Measurements from ENCODE around the gene TXN2. TPM values are rescaled to one million over a fixed set of nuclear protein-coding genes. Genes with fewer than 3 reads are reported as not detected.
"Not testable (repeated sequence)": the region's sequence is repeated elsewhere in the genome, so short reads cannot be mapped to it uniquely, and the experiment has no call there.

TXN2 gene
- total RNA-seq, 1 donor from 2014 or later, result 25.8 TPM

DNA sequence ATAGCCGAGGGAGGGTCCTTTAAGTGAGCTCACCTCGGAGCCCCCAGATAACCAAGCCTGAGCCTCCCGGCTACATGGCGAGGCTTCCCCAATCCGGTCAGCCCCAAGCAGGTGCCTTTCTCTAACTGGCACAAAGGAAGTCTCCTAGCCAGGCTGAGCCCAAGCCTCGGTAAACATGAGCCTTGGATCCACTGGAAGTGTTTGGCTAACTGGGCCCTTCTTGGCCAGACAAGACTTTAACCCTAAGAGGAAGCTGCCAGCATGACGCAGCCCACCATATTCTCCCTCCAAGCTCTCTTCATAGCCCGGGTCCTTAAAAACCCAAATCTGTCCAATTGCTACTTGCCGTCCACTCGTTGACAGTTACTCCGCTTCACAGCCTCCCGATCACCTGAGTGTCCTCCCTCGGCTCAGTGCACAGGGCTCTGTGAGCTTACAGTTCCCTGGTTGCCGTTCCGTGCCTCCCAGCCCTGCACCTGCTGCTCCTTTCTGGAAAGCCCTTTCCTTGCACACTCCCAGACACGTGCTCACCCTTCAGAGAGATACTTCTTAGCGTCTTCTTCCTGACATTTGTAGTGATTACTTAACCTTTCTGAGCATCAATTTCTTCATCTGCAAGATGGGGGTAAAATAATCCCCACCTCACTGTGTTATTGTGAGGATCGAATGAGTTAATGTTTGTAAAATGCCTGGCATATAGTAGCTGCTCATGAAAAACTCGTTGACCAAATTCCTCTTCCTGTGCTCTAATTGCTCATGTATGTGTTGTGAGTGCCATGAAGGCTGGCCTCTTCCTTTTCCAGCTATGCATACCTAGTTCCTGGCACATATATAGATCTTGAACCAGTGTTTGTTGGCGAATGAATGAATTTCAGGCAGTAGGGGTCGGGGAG lies 25.6 kb downstream of the TXN2 start:
- no peak for DNase-seq

DNA sequence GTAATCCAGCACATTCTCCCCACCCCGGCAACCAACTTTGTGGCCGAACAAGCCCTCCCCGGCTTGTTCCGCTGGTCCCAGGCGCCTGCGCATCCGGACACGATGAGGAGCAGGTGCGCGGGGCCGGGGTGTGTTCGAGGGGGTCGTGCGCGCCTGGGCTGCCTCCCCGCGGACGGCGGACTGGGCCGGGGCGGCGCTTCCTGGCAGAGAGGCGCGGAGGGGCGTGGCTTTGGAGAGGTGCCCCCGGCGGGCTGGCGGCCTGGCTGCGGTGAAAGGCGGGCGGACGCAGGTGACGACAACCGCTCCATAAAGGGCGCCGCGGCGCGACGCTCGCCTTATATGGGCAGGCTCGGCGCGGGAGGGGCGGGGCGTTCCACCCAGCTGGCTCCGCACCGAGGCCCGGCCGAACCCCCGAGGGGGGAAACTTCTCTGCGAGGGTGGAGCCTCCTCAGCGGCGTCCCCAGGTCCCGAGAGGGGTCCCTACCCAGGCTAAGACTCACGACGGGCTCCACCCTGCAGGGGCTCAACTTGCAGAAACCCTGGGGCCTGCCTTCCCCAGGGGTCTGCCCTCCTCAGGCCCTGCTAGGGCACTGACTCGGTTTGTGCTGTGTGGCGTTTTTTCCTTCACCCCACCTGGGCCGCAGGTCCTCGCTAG lies 26.4 kb downstream of the TXN2 start:
- DNase-seq, result peak; percentile 93

DNA sequence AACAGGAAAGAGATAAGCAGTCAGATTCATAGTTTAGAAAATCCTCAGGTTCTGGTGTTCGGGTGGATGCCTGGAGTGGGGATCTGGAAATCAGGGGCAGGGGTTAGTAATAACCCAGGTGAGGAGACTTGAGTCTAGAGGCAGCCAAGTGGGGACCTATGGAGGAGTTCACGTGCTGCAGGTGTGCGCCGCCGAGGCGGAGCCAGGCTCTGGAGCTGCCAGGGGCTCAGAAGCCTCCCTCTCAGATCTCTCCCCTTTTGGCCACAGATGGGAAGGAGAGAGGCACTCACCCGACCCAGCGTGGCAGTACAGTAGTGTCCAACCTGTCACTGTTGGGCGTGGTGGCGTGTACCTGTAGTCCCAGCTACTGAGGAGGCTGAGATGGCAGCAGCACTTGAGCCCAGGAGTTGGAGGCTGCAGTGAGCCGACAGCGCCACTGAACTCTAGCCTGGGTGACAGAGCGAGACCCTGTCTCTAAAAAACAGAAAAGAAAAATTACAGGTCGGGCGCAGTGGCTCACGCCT lies 27.5 kb downstream of the TXN2 start:
- no peak for DNase-seq

DNA sequence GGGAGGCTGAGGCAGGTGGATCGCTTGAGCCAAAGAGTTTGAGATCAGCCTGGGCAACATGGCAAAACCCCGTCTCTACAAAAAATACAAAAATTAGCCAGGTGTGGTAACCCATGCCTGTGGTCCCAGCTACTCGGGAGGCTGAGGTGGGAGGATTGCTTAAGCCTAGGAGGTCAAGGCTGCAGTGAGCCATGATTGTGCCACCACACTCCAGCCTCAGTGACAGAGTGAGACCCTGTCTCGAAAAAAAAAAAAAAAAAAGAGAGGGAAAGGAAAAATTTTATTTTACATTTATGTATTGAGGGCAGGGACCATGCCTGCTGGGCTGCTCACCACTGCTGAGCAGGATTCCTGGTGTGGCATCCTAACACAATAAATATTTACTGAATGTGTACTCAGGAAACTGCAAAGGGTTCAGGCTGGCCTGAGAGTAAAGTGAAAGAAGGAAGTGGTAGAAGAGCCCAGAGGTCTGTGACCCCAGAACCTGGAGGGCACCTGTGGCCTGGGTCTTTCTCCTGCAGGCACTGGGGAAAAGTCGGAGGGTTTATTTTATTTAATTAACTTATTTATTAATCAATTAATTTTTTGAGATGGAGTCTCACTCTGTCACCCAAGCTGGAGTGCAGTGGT lies 28.3 kb downstream of the TXN2 start:
- DNase-seq, result not testable (repeated sequence)

DNA sequence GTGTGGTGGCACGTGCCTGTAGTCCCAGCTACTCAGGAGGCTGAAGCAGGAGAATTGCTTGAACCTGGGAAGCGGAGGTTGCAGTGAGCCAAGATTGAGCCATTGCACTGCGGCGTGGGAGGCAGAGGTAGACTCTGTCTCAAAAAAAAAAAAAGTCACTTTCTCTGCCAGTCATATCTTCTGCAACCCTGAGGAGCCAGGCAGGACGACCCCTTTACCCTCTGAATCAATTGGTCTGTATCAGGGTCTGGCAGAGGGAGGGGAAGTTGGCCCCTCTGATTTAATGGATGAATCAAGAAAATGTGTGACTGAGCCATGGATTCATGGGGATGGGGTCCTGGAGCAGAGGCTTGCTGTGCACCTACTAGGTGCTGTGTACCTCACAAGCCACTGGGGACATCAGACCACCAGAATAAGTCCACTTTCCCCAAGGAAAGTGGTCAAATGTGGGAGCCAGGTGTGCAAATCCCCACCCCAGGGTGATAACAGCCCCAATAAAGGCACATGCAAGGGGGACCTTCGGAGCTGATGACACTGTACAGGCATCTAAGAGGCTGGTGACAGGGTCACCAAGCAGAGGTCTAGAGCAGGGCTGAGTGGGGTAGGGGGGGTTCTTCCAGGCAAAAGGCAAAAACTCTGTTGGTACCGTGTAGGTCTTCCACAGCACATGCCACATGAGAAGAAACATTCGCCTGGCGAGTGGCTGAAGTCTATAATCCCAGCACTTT lies 29.0 kb downstream of the TXN2 start:
- DNase-seq, result no peak

DNA sequence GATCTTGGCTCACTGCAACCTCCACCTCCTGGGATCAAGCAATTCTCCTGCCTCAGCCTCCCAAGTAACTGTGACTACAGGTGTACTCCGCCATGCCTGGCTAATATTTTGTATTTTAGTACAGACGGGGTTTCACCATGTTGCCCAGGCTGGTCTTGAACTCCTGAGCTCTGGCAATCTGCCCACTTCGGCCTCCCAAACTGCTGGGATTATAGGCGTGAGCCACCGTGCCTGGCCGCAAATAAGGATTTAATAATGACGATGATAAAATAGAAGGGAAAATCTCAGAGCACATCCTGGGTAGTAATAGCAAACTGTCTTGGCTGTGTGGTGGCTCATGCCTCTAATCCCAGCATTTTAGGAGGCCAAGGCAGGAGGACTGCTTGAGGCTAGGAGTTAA lies 30.5 kb downstream of the TXN2 start:
- not testable (repeated sequence) for DNase-seq

DNA sequence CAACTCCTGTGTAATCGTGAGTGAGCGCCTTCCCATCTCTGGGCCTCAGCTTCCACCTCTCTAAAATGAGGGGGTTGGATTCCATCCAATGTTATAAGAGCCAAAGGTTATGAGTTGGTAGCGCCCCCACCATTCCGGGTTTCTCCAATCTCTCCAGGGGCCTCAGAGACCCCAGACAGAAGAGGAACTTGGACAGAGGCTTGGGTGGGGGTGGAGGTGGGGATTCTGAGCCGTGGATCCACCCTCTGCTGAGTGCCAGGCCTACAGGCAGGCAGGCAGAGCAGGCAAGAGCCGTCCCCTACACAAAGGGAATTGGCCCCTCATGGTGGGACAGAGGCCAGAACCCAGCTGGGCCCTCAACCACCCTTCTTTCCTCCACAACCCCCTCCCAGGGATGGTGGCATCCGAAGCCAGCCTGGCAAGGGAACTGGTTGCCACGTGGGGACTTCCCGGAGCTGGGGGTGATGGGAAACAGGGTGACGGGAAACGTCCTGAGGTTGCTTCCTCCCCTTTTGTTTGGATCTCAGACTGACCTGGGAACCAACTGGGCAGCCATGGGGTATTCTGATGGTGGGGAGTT lies 31.8 kb downstream of the TXN2 start:
- no peak for DNase-seq

DNA sequence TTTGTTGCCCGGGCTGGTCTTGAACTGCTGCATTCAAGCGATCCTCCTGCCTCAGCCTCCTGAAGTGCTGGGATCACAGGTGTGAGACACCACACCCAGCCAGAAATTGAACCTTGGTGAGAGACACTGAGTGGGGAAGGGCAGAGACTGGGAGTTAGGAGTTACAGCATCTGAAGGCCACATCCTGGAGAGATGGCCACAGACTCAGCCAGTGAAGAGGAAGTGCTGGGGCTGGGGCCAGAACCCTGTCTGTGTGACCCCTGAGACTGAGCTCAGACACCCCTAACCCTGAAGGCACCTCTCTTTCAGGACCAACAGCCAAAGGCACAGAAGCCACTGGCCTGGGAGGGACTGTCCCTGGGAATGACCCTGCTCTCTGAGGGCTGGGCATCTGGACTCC lies 33.8 kb downstream of the TXN2 start:
- no peak for DNase-seq

DNA sequence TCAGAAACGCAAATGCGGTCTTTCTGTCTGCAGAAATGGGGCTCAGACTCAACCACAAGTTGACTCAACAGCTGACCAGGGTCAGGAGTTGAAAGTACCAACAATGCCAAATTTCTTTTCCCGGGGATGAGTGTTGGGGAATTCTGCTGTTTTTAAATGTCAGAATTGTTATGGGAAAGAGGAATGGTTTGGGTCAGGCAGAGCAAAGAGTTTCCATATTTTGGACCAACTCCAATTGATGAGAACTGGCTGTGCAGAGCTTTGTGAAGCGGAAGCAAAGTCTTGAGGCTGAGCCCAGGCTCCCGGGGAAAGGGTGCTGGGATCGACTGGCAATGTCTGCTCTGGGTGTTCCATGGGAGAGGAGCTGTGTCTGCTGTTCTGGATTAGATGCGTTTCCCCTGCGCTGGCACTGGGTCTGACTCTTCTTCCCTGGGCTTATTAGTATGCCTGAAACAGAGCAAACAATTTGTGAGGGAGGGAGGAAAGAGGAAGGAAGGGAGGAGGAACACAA lies 36.2 kb downstream of the TXN2 start:
- no peak for DNase-seq

DNA sequence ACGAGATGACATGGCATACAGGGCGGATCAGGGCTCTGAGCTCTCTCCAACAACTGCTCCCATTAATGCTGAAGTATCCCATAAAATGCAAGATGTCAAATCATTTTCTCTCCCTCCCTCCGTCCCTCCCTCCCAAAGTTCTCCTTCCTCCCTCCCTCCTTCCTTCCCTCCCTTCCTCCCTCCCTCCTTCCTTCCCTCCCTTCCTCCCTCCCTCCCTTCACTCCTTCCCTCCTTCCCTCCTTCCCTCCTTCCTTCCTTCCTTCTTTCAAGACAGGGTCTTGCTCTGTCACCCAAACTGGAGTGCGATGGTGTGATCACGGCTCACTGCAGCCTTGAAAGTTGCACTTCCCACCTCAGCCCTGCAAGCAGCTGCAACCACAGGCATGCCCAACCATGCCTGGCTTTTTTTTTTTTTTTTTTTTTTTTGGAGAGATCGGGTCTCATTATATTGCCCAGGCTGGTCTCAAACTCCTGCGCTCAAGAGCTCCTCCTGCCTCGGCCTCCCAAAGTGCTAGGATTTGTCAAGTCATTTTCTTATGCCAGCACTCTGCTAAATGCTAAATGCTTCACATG lies 38.2 kb downstream of the TXN2 start:
- no peak for DNase-seq

DNA sequence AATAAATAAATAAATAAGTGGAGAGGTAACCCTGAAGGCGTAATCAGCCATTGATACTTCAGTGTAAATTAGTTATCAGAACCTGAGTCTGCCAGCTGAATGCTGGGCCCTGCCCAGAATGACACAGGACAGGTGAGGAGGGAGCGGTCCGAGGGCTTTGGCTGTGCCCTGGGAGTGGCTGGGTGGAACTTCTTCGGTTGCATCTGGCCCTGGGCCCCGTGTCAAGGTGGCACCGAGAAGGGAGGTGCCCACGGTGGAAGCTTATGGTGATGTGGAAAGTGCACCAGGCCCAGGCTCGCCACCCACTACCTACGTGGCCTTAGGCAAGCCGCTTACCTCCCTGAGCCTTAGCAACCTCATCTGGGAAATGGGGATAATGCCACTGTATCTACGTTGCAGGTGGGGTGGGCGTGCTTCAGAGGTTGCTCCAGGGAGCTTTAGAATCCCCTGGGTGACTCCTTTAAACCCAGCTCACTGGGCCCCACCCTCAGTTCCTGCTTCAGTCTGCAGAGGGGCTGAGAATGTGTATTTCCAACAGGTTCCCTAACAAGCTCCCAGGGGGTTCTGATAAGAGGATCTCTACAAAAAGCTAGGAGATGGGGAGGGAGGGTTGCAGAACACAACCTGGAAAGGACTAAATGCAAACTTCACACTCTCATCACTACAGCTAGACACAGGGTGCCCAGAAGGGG lies 38.8 kb downstream of the TXN2 start:
- no peak for DNase-seq

DNA sequence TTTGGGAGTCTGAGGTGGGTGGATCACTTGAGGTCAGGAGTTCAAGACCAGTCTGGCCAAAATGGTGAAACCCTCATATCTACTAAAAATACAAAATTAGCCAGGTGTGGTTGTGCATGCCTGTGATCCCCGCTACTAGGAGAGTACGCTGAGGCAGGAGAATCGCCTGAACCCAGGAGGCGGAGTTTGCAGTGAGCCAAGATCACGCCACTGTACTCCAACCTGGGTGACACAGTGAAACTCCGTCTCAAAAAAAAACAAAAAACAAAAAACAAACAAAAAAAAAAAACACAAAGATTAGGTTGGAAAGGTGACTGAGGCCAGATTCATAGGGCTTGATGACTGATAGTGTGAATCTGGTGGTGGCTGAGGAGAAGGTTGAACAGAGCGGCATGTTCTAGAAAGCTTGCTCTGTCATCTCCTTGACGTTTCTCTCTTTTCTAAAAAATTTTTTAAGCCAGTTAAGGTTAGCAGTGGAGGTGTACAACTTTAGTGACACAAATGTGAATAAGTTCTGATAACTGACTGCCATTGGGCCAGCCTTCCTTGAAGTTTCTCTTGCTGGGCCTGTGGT lies 40.9 kb downstream of the TXN2 start:
- no peak for DNase-seq

DNA sequence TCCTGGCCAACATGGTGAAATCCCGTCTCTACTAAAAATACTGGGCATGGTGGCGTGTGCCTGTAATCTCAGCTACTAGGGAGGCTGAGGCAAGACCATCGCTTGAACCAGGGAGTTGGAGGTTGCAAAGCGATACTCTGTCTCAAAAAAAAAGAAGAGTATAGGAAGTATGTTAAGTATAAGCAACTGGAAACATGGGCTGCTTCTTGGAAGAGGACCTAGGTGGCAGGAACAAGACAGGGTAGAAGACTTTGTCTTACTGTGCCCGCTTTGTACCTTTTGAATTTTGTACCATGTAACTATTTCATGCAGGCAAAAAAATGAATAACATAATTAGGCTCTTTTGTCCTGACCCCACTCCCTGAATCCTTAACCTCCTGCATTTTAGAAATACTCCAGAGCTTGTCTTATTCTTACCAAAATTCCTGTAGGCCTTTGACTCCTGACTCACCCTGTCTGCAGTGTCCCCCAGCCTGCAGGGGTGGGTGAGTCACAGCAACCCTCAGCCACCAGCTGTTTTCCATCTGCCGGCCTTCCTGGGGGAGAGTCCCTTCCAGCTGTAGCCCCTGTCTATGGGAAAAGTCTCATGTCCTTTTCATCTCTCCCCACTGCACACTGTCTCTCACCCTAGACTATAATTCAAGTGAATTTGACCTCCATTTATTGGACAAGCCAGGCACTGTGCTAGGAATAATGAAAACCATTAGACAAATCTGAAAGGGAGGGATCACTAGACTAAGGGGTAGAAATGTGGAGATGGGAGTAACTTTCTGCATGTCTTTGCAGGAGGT lies 41.8 kb downstream of the TXN2 start:
- DNase-seq, result peak; percentile 78

DNA sequence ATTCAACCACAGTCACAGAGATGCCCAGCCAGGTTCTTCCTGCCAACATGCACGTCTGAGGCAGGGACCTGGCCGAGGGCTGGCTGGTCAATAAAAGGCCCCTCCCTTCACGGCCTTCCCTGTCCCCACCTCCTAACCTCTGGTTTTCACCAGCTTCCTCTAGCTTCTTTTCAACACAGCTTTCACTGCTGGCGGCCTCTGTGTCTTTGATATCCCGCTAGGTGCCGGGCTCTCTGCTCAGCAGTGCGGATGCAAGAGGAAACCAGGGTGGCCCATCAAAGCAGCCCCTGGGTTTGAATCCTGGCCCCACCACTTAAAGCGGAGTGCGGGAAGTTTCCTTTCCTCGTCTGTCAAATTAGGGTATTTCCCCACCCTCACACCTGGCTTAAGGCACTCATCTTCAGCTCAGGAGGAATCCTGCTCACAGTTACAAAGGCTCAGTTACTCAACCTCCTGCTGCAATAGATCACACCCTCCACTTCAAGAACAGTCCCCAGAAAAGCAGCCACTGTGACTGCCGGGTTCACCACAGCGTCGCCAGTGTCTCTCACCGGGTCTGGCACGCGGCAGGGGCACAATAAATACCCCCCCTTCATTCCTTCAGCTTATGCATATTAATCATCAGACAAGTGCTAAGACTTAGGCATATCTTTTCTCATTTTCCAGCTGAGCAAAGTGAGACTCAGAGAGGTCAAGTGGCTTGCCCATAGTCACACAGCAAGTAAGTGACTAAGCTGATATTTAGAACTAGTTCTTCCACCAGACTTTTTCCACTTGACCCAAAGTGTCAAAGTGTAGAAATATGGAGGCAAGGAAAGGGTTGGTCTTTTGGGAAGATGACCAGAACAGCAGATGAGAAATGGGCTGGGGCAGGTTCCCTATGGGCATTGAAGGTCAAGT lies 45.7 kb downstream of the TXN2 start:
- no peak for DNase-seq

DNA sequence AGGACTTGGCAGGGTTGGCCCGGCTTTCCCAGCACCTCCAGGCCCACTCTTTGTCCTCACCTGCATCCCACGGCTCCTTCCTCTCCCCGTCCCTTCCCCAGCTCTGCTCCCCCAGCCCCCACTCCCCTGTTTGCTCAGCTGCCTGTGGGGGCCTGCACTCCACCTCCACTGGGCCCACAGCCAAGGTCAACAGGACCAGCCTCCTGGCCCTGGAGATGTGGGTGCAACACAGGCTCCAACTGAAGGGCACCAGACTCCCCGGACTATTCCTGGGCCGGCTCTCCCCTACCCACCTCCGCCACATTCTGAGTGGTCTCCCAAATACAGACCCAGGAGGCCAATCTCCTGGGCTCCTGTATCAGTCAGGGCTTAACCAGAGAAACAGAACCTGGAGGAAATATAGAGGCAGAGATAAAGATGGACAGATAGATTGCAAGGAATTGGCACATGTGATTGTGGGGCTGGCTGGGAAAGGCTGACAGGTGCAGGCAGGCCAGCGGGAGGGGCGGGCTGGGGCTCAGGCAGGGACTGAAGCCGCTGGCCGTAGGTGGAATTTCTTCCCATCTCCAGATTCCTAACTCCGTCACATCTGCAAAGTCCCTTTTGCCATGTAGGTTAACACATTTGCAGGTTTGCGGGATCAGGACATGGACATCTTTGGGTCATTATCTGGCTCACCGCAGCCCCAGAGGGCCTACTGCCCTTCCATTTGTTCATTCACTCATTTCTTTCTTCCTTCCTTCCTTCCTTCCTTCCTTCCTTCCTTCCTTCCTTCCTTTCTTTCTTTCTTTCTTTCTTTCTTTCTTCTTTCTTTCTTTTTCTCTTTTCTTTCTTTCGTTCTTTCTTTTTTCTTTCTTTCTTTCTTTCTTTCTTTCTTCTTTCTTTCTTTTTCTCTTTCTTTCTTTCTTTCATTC lies 47.9 kb downstream of the TXN2 start:
- peak; percentile 51 for DNase-seq

DNA sequence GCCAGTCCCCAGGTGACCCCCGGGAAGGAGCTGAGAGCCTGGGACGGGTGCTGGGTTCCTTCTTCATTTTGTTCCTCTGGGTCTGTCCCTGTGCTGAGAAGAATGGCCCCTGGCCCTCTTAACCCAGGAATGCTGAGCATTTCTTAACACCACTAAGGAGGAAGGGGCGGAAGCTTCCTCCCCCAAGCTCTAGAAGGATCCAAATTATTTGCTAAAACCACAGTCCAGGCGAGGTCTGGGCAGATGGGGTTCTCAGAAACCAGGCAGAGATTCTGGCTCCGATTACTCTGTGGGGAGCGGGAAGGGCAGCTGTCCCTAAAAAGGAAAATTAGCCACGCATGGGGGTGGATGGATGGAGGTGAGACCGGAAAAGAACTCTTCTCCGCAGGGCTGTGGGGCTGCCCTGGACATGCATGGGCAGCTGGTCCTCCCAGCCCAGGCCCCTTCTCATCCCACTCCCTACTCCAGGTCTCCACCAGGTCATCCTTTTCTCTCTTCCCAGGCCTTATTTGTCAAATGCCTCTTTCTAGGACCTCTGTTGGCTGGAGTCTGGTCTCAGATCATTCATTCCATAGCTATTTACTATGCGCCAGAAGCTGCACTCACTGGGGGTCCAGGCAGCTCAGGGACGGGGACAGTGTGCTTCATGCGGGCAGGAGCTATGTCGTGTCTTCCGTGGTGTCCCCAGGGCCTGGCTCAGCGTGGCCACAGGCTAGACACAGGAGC lies 48.7 kb downstream of the TXN2 start:
- DNase-seq, result no peak

DNA sequence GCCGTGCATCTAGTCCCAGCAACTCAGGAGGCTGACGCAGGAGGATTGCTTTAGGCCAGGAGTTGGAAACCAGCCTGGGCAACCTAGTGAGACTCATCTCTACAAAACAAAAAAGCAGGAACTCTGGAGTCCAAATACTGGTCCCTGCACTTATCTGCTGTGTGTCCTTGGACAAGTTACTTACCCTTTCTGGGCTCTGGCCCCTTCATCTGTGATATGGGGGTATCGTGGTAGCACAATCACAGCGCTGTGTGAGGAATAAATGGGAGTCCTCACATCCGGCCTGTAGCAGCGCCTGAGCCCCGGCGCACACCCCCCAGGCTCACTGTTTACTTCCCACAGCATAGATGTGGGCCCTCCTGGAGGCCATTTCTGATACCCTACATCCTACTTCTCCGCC lies 49.5 kb downstream of the TXN2 start:
- no peak for DNase-seq

Data from tongue (tissue), 2 donors.